GM23248 (cell line): Measurements from ENCODE around the gene PACSIN1.

Experiments used
- EZH2 ChIP-seq: fragments of 200-600 bp; sonication (generic); IDR thresholded peaks from 2 replicates; pipeline ENCODE4 v1.6.1; 2018; ENCODE audit warnings: antibody characterized with exemption, mild to moderate bottlenecking; ENCODE audit not compliant: insufficient read depth, poor library complexity, severe bottlenecking
- EZH2phosphoT487 ChIP-seq: fragments of 200-600 bp; sonication (generic); IDR thresholded peaks from 2 replicates; pipeline ENCODE4 v1.6.1; 2018; ENCODE audit warnings: antibody characterized with exemption, moderate library complexity, mild to moderate bottlenecking, low read depth; ENCODE audit not compliant: insufficient read depth

DNA sequence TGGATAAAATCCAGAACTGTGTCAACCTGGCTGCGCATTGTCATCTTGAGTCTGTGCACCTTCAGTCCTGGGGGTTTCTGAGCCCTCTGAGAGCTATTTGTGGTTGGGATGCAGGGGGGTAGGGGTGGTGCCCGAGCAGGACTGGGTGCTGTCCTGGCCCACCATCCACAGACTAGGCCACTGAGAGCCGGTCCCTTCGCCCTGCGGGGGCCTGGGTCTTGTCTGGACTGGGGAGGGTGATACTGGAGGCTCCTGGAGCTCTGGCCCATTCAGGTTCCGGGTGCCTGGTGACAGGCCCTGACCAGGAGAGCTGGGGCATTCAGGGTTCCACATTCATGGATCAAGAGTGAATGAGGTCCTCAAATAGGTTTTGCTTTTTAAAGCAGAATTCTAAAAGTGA is 69.3 kb downstream of the PACSIN1 start:
- TF ChIP-seq EZH2 (no peak), EZH2phosphoT487 (no peak)
